Heart right ventricle (tissue), 16 donors: Measurements from ENCODE around the gene UMODL1. TPM values are rescaled to one million over a fixed set of nuclear protein-coding genes. Genes with fewer than 3 reads are reported as not detected.

ENCODE experiments used
- ATAC-seq, 8 donors: fragments of 200-7000 bp; cut with Tn5 transposase; one replicate each; pipeline ENCODE4 v1.9.1; 2020; ENCODE audit warnings: mild to moderate bottlenecking in 8 of 8, moderate library complexity in 8 of 8, moderate number of reproducible peaks in 1 of 8
- DNase-seq, 2 donors: peaks; one replicate each; pipeline ENCODE4 v3.0.0-alpha.2; 2020
- H3K27ac ChIP-seq, 10 donors: fragments of 200-600 bp; sonication (generic) in 2 of 10; one replicate each; pipeline versions ENCODE4 v1.5.0 to v1.8.0; 2020 to 2022; ENCODE audit warnings: mild to moderate bottlenecking in 3 of 10
- H3K27me3 ChIP-seq, 7 donors: fragments of 200-600 bp; one replicate each; pipeline ENCODE4 v1.8.0; 2021 to 2022; ENCODE audit warnings: mild to moderate bottlenecking in 2 of 7
- H3K36me3 ChIP-seq, 9 donors: fragments of 200-600 bp; sonication (generic) in 1 of 9; one replicate each; pipeline versions ENCODE4 v1.5.0 to v1.8.0; 2020 to 2022; ENCODE audit warnings: mild to moderate bottlenecking in 2 of 9
- H3K4me1 ChIP-seq, 9 donors: fragments of 200-600 bp; sonication (generic) in 1 of 9; one replicate each; pipeline versions ENCODE4 v1.5.0 to v1.8.0; 2020 to 2022; ENCODE audit warnings: mild to moderate bottlenecking in 4 of 9
- H3K4me3 ChIP-seq, 10 donors: fragments of 200-600 bp; sonication (generic) in 2 of 10; one replicate each; pipeline versions ENCODE4 v1.5.0 to v1.8.0; 2020 to 2022; ENCODE audit warnings: mild to moderate bottlenecking in 7 of 10, moderate library complexity in 2 of 10
- H3K9me3 ChIP-seq, 11 donors: fragments of 200-600 bp in 10 of 11; sonication (generic) in 2 of 11; one replicate each; pipeline versions ENCODE4 v1.5.0 to v1.8.0; 2013 to 2022; ENCODE audit warnings: mild to moderate bottlenecking in 2 of 11, control low read depth in 1 of 11, moderate library complexity in 1 of 11
- CTCF ChIP-seq, 9 donors: fragments of 200-600 bp; sonication (generic) in 2 of 9; IDR thresholded peaks; one replicate each; pipeline versions ENCODE4 v1.5.0 to v1.8.0; 2021 to 2022; ENCODE audit warnings: antibody characterized with exemption in 9 of 9, mild to moderate bottlenecking in 5 of 9, moderate library complexity in 1 of 9
- WGBS, 2 donors: extraction: QIAGEN DNeasy Blood & Tissue Kit; methylation state at CpG; one replicate each; pipeline ENCODE4 v1.1.7; 2013; ENCODE audit warnings: inconsistent platforms in 1 of 2; 5-methylcytosine and 5-hydroxymethylcytosine counted together
- intact Hi-C, 10 donors: fragments of 100-400 bp; cut with DNase I; formaldehyde crosslinking; loops; one replicate each; pipeline versions ENCODE4 v1.11.1 to v1.14.2; 2022
- long read RNA-seq, 3 donors: library from polyadenylated mRNA; unstranded; transcript quantifications; one replicate each; pipeline ENCODE4 v2.0.0, GENCODE V29; 2020 to 2021
- polyA plus RNA-seq, 2 donors: library from polyadenylated mRNA; stranded (reverse); fragments of 200-250 nt; gene quantifications; one replicate each; pipeline ENCODE4 v1.2.3, GENCODE V29; 2013
- total RNA-seq, 10 donors: library from RNA; stranded (reverse); fragmentation: NEBNext Ultra II Directional in 3 of 10; extraction: Animal tissue kit (Norgen Biotek cat#: 25700) in 3 of 10; gene quantifications; one replicate each; pipeline versions ENCODE4 v1.2.1 to v1.2.4, GENCODE V29; 2021 to 2023
- donor health status: Arrhythmogenic right ventricular cardiomyopathy.
- donor health status: ischemic (EF 13 %, LVEDD 7.1; RV severe dilation, severe dysfunction).
- donor health status: healthy with polysubstance abuse.
- donor health status: DM: no; HTN: yes; CAD: no.
- donor health status: DM: no; HTN: no; CAD: no.
- donor health status: ischemic (EF 25% LVEDD 6.9; RV normal size, moderate dysfunction).
- donor health status: ischemic (EF 25% LVEDD 5.7; RV mildly dilated, moderate dysfunction).
- donor health status: healthy.
- donor health status: DM: yes; HTN: yes; CAD: no.
- donor health status: Ischemic cardiomyopathy.
- donor health status: ischemic (EF 35%, LVEDD 5.7; RV mildly dilated, moderate dysfunction).
- donor health status: nonischemic (EF 11% LVEDD 7.7; RV severe dilation, severe dysfunction).
- donor health status: DM: yes; HTN: yes; CAD: no.
- donor health status: PGD.
- donor health status: ischemic (EF 29% LVEDD 5.4; RV normal size, mild dysfunction).
- donor health status: nonischemic (EF 23%, LVEDD 6.1; RV moderate dilation, normal function).

Gene UMODL1
- total RNA-seq = under 1 TPM in 3 of 10 donors, not detected in 7; 0.13 to 0.31 (median 0.25) TPM
- not detected for polyA plus RNA-seq
- long read RNA-seq, donor 1 = 0 reads
- long read RNA-seq, donor 2 = 0 reads
- long read RNA-seq, donor 3 = 0 reads

- no peaks in the 10 kb centered on the region for H3K4me1 ChIP-seq
- no peaks in the 10 kb centered on the region for H3K9me3 ChIP-seq
- no peak for DNase-seq
- ATAC-seq = no peak
- TF ChIP-seq CTCF (IDR thresholded peaks at IDR 0.05) = no peak
- intact Hi-C loops = loop anchor here in 1 of 10 donors (10.0 kb wide), 1 partner anchor 864 kb away; no protein-coding TSS in a partner anchor
- no peak within 1 kb of the TSS for H3K4me3 ChIP-seq
- 87 to 90% methylated on average over 13 of the region's 13 CpGs for WGBS, 2 donors
- no peak within 1 kb of the TSS for H3K27ac ChIP-seq
- no peaks in the 10 kb centered on the region for H3K36me3 ChIP-seq
- H3K27me3 ChIP-seq = peaks cover 0 to 52% (median 18%) of the 10 kb centered on the region in 7 donors
These were observed at the start of gene UMODL1 for GRCh38 chr21:42071146-42071737. UMODL1 (plus strand) TSS chr21:42071317; CDS start chr21:42071317, 0 bp downstream.

- TF ChIP-seq CTCF (IDR thresholded peaks at IDR 0.05) = no peak
- Histone ChIP-seq H3K27ac (no peak overlapping the region), H3K36me3 (no peaks in the 10 kb centered on the region), H3K4me1 (peaks cover 0 to 13% (median 0%) of the 10 kb centered on the region in 9 donors), H3K9me3 (no peaks in the 10 kb centered on the region), H3K27me3 (peaks cover 0 to 34% (median 14%) of the 10 kb centered on the region in 7 donors), H3K4me3 (no peak overlapping the region)
- WGBS, 2 donors = 58 to 61% methylated on average over 20 of the region's 20 CpGs
- ATAC-seq = peak in 2 of 8 donors; percentile 20 to 29
- no peak for DNase-seq
- intact Hi-C loops = no loop called here
These were observed 49.6 kb upstream of the UMODL1 start for GRCh38 chr21:42021371-42022090.

GRCh38 chr21:42022091-42022430 is 49.1 kb upstream of the UMODL1 start:
- no peak for DNase-seq
- no peaks in the 10 kb centered on the region for H3K36me3 ChIP-seq

More at GRCh38 chr21:42022091-42022430, 49.1 kb upstream of the UMODL1 start:
- Histone ChIP-seq H3K4me1 (peaks cover 0 to 13% (median 0%) of the 10 kb centered on the region in 9 donors), H3K4me3 (no peak overlapping the region), H3K27ac (no peak overlapping the region), H3K27me3 (peaks cover 0 to 34% (median 14%) of the 10 kb centered on the region in 7 donors), H3K9me3 (no peaks in the 10 kb centered on the region)
- WGBS, 2 donors = 44 to 54% methylated on average over 12 of the region's 12 CpGs
- TF ChIP-seq CTCF (IDR thresholded peaks at IDR 0.05) = no peak
- peak in 1 of 8 donors; percentile 24 for ATAC-seq
- intact Hi-C loops = no loop called here
